HFFc6 (cell line): Measurements from ENCODE around the gene PLXNA4. TPM values are rescaled to one million over a fixed set of nuclear protein-coding genes. Genes with fewer than 3 reads are reported as not detected.
A peak's percentile ranks its signal among the peaks of the same experiment; 100 is the strongest.

Experiments
- DNase-seq: peaks from one replicate; pipeline ENCODE4 v3.0.0-alpha.2; 2018
- H3K27ac Mint-ChIP-seq: 2 replicates; pipeline ENCODE4 v1.8.0; 2020; ENCODE audit warnings: mild to moderate bottlenecking, mixed read lengths
- H3K27me3 Mint-ChIP-seq: 2 replicates; pipeline ENCODE4 v1.8.0; 2021; ENCODE audit warnings: mild to moderate bottlenecking, moderate library complexity, mixed read lengths; ENCODE audit not compliant: insufficient read depth
- H3K36me3 Mint-ChIP-seq: 2 replicates; pipeline ENCODE4 v1.8.0; 2021; ENCODE audit warnings: low read depth, mixed read lengths
- H3K4me1 Mint-ChIP-seq: 2 replicates; pipeline ENCODE4 v1.8.0; 2020; ENCODE audit warnings: low read depth, mixed read lengths
- H3K4me3 Mint-ChIP-seq: 2 replicates; pipeline ENCODE4 v1.8.0; 2020; ENCODE audit warnings: mild to moderate bottlenecking, moderate library complexity, mixed read lengths
- H3K9me3 Mint-ChIP-seq: 2 replicates; pipeline ENCODE4 v1.8.0; 2020; ENCODE audit warnings: mild to moderate bottlenecking, mixed read lengths
- CTCF ChIP-seq: fragments of 200-600 bp; sonication (generic); IDR thresholded peaks from 2 replicates; pipeline ENCODE4 v1.5.0; 2021; ENCODE audit warnings: antibody characterized with exemption, mild to moderate bottlenecking
- total RNA-seq, 6 experiments: library from RNA; stranded (reverse); fragmentation: NEBNext Ultra II Directional; extraction: Animal tissue kit (Norgen Biotek cat#: 25700); gene quantifications; 2 replicates in 1 of 6; 3 replicates in 5 of 6; pipeline ENCODE4 v1.2.3, GENCODE V29; 2021

Gene PLXNA4
- total RNA-seq, 6 experiments from 2014 or later = 0.02 to 0.14 (median 0.05) TPM; not detected in 2

GRCh38 chr7:132158166-132158565 is 418.1 kb downstream of the PLXNA4 start:
- no peak for TF ChIP-seq CTCF
- no peaks in the 10 kb centered on the region for H3K36me3 Mint-ChIP-seq
- H3K4me1 Mint-ChIP-seq = no peaks in the 10 kb centered on the region
- no peaks in the 10 kb centered on the region for H3K9me3 Mint-ChIP-seq
- H3K4me3 Mint-ChIP-seq = no peak overlapping the region
- no peak overlapping the region for H3K27ac Mint-ChIP-seq
- no peak for DNase-seq
- peaks cover 55% of the 10 kb centered on the region for H3K27me3 Mint-ChIP-seq

GRCh38 chr7:132155715-132156114 is 420.6 kb downstream of the PLXNA4 start:
- peaks cover 58% of the 10 kb centered on the region for H3K27me3 Mint-ChIP-seq

GRCh38 chr7:132154695-132155471 is 421.4 kb downstream of the PLXNA4 start:
- no peak for TF ChIP-seq CTCF
- Mint-ChIP-seq H3K4me3 (no peak overlapping the region), H3K4me1 (no peaks in the 10 kb centered on the region), H3K9me3 (no peaks in the 10 kb centered on the region), H3K27ac (no peak overlapping the region), H3K36me3 (no peaks in the 10 kb centered on the region), H3K27me3 (peaks cover 53% of the 10 kb centered on the region)
- DNase-seq = no peak

More at GRCh38 chr7:132155715-132156114, 420.6 kb downstream of the PLXNA4 start:
- DNase-seq = no peak
- no peaks in the 10 kb centered on the region for H3K4me1 Mint-ChIP-seq
- no peak overlapping the region for H3K4me3 Mint-ChIP-seq
- H3K9me3 Mint-ChIP-seq = no peaks in the 10 kb centered on the region
- no peak for TF ChIP-seq CTCF
- H3K27ac Mint-ChIP-seq = no peak overlapping the region
- no peaks in the 10 kb centered on the region for H3K36me3 Mint-ChIP-seq

GRCh38 chr7:132154248-132154647 is 422.0 kb downstream of the PLXNA4 start:
- Mint-ChIP-seq H3K27ac (no peak overlapping the region), H3K36me3 (no peaks in the 10 kb centered on the region), H3K9me3 (no peaks in the 10 kb centered on the region), H3K4me3 (no peak overlapping the region), H3K4me1 (no peaks in the 10 kb centered on the region), H3K27me3 (peaks cover 51% of the 10 kb centered on the region)
- no peak for DNase-seq
- peak; percentile 48 for TF ChIP-seq CTCF

GRCh38 chr7:132152131-132152889 is 424.0 kb downstream of the PLXNA4 start:
- Mint-ChIP-seq H3K4me1 (no peaks in the 10 kb centered on the region), H3K27me3 (peaks cover 33% of the 10 kb centered on the region), H3K4me3 (no peak overlapping the region), H3K36me3 (no peaks in the 10 kb centered on the region), H3K27ac (no peak overlapping the region), H3K9me3 (no peaks in the 10 kb centered on the region)
- no peak for DNase-seq
- TF ChIP-seq CTCF = no peak
